Stimulated activated CD8-positive, alpha-beta memory T cell treated with anti-CD3 and anti-CD28 coated beads, Interleukin-12 subunit alpha, Interleukin-12 subunit beta, amount 100 ng/mL, for 4 hours (primary cell): ENCODE measurements around the gene ARHGEF38.

Experiments used
- DNase-seq: peaks from one replicate; pipeline ENCODE4 v3.0.0-alpha.2; 2020; ENCODE audit warnings: low read depth

The ARHGEF38 gene

GRCh38 chr4:105558277-105558676 is 5.9 kb downstream of the ARHGEF38 start:
- DNase-seq = no peak

DNA sequence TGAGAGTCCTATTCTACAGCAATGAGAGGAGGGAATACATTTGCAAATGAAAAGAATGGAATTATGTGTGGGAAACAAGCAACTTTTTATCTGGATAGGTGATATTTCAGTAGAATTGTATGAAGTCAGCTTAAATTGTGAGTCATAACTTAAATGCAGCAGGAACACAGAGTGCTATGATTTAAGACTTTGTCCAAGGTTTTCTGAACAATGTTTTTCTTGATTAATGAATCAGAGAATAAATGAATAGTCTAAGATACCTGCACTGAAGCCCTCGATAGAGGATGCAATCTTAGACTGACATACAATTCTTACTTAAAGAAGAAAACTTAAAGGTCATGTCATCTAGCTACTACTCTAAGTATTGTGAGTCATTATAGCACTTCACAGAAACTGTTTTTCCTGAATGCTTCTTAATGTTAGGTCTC is 8.0 kb downstream of the ARHGEF38 start:
- DNase-seq = no peak

GRCh38 chr4:105563352-105563751 is 10.9 kb downstream of the ARHGEF38 start:
- no peak for DNase-seq

GRCh38 chr4:105568584-105568983 is 16.2 kb downstream of the ARHGEF38 start:
- no peak for DNase-seq

DNA sequence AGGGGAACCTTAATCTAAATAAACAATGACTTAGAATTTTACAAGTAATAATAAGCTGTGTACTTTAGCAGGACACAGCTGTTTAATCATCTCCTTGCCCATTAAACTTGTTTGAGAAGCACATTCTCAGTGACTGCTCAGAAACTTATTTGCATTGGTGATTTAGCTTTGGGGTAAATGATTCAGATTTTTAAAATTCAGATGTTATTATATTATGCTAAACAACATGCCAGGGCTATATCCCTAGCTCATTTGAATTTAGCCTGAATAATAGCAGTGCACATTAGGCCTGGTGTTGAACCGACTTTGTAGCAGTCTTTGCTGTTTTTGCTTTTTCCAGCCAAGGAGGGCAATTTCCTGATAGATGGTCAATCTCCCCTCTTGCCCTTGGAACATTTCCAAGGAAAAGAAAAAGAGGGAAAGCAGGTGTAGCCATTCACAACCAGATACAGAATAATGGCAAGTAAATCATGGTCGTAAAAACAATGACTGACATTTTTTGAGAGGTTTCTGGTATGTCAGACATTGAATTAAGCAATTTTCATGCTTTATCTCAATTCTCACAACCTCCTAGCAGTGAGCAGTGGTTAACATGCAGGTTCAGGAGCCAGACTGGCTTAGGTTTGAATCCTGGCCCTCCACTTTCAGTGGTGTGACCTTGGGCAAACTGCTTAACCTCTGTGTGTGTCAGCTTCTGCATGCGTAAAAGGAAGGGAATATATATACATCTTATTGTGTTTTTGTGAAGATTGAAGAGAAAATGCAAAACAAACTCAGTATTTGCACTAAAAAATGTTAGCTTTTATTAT is 16.8 kb downstream of the ARHGEF38 start:
- no peak for DNase-seq

DNA sequence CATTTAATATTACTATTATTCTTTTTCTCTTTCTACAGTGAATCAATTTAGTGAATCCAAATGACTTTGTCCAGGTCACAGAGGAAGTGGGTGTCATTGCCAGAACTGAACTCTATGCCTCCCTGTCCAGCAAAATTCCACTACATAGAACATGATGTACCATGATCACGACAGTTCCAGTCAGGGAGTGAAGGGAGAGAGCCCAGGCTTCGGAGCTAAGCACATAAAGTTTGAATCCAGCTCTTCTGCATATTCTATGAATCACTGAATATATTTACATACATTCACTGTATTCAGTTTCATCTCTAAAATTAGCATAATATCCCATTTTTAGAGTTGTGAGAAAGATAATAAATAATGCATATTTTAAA is 17.4 kb downstream of the ARHGEF38 start:
- DNase-seq = no peak

DNA sequence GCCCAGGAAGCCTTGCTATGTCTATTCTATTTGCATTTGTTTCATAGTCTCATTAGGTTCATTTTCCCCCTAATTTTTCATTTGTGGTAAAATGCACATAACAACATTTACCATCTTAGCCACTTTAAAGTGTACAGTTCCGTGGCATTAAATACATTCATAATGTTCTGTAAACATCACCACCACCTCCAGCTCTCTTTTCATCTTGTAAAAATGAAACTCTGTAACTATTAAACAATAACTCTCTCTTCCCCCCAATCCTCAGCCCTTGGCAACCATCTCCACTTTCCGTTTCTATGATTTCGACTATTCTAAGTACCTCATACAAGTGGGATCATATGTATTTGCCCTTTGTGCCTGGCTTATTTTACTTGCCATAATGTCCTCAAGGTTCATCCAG is 19.9 kb downstream of the ARHGEF38 start:
- DNase-seq = no peak

- DNase-seq = no peak
Measured at GRCh38 chr4:105586638-105587328, 34.4 kb downstream of the ARHGEF38 start.

GRCh38 chr4:105587841-105588240 is 35.4 kb downstream of the ARHGEF38 start:
- no peak for DNase-seq

- no peak for DNase-seq
Measured at GRCh38 chr4:105588252-105588651, 35.8 kb downstream of the ARHGEF38 start.

GRCh38 chr4:105591573-105591972 is 39.2 kb downstream of the ARHGEF38 start:
- no peak for DNase-seq

DNA sequence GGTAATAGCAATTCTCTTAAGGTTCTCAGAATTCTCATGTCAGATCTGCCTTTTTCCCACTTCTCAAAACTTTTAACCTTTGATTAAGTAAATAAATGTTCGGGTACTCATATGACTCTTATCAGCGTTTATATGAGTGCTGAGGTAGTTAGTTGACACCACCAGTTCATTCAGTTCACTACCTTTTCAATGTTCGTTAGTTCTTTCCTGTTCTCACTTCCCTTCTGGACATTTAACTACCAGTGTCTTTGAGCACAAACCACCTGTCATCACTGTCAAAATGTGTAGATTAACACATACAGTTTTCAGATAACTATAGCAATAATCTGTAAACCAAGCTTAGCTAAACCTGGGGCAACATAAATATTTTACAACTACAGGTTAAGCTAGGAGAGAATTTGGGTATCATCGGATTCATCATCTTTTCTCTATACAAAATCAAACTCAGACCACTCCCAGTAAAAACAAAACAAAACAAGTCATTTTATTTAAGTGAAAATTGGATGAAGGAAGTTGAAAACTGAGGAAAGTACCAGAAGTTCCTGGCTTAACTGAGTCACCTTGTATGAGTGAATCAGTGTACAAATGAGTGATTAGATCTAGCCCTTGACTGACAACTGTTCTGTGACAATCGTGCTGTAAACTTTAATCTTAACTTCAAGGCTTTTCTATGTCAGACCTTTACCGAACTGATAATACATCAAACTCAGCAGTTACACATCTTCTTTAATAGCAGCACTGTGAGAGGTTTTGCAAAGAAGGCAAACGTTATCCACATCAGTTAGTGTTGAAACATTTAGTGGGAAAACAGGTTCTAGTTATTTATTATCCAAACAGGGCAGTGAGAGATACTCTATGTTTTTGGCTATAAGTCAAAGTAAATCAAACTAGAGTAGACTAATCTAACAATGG is 41.9 kb downstream of the ARHGEF38 start:
- no peak for DNase-seq

GRCh38 chr4:105596684-105597083 is 44.3 kb downstream of the ARHGEF38 start:
- DNase-seq = no peak

- no peak for DNase-seq
Measured at GRCh38 chr4:105598052-105598451, 45.6 kb downstream of the ARHGEF38 start.

- no peak for DNase-seq
Measured at GRCh38 chr4:105598787-105599186, 46.4 kb downstream of the ARHGEF38 start.

GRCh38 chr4:105599482-105599881 is 47.1 kb downstream of the ARHGEF38 start:
- DNase-seq = no peak

DNA sequence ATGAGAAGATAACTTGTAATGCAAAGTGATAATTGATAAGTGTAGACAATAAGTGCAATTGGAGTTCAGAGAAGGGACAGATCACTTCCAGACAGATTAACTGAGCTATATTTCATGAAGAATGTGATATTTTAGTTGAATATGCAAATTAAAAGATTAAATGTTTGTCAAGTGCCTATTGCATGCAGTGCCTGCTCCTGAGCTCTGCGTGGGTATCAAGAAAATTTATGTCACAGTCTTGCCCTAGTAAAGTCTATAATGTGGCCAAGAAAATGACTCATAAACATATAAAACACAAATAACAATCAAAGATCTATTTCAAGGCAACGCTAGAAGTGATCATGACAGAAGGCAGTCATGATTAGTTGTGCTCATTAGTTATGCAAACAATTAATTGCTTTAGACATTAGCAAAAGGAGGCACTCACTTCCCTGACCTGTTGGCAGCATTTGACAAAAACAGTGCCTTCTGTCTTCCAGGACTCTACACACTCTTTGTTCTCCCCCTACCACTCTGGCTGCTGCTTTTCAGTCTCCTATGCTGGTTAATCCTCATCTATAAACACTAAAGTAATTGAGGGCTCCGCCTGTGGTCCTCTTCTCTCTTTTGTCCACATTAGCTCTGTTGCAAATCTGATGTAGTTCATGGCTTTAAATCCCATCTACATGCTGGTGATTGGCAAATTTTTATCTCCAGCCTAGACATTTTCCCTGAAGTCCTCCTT is 47.7 kb downstream of the ARHGEF38 start:
- DNase-seq = no peak

DNA sequence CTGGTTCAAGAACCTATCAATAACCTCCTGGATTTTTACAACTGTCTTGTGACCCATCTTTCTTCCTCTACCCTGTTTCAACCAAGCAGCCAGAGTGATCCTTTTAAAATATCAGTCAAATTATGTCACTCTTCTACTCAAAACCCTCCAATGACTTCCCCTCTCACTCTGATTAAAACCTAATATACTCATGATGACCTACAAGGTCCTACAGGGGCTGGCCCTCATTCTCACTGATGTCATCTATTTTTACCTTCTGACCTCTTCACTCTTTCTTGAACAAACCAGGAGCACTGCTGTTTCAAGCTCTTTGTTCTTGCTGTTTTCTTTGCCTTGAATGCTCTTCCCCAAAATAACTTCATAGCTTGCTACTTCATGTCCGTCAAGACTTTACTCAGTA is 48.5 kb downstream of the ARHGEF38 start:
- no peak for DNase-seq

DNA sequence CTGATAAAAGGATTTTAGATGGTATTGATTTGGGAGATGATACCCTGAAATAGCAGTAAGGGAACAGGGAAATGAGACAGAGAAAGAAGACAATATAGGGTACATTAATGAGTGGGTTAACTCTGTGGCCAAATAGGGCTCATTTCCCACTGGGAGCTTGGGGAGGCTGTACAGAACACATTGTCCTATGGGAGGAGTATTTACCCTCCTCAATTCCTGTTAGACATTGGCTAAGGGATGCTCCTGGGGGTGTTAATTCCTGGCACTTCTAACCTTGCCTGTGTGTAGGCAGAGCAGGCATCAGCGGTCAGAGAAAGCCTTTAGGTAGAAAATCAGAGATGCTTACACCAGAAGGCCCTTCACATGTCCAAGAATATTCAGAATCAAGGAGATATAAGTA is 49.0 kb downstream of the ARHGEF38 start:
- no peak for DNase-seq

DNA sequence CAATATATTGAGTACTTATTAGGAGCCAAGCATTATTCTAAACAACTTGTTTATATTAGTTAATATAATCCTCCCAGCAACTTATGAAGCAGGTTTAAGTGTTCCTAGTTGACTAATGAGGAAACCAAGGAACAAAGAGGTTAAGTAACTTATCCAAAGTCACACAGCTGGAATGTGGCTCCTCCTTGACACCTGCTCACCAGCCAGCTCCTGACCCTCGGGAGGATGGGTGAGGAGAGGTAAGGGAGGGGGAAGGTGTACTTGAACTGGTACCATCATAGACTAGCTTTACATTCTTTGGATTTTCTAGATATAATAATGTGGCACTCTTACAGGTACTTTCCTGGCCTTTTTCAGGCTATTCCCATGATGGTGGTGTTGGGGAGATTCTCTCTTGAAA is 50.7 kb downstream of the ARHGEF38 start:
- no peak for DNase-seq

GRCh38 chr4:105605493-105605892 is 53.1 kb downstream of the ARHGEF38 start:
- DNase-seq = no peak

- no peak for DNase-seq
Measured at GRCh38 chr4:105607876-105608275, 55.5 kb downstream of the ARHGEF38 start.
